Endothelial cell of umbilical vein (primary cell): ENCODE data around the gene PARP12. TPM values are rescaled to one million over a fixed set of nuclear protein-coding genes. Genes with fewer than 3 reads are reported as not detected.

ENCODE experiments used
- BruUV-seq: library from RNA; stranded (reverse); fragments of 400-500 nt; replicated peaks from 2 replicates; lab custom pipeline; 2021; lab: Mats Ljungman, UMichigan
- CTCF ChIA-PET: fragments of 300-600, 350-600 bp; sonication (Branson Sonifier 250); formaldehyde crosslinking; loops from one replicate; lab custom pipeline; 2021; ENCODE audit warnings: antibody characterized with exemption, inconsistent platforms; lab: Charles Lee
- POLR2A ChIA-PET: fragments of 300-600, 350-600 bp; sonication (Branson Sonifier 250); formaldehyde crosslinking; loops from one replicate; lab custom pipeline; 2021; ENCODE audit warnings: antibody characterized with exemption, inconsistent platforms; lab: Charles Lee
- DNase-seq: peaks from one replicate; pipeline ENCODE4 v3.0.0-alpha.2; 2011; ENCODE audit warnings: low read depth, low spot score
- FAIRE-seq: peaks from 2 replicates; lab custom pipeline; 2011; peaks lifted over from hg19 to GRCh38; lab: Jason Lieb, UNC
- H2AFZ ChIP-seq: 2 replicates; pipeline ENCODE4 v1.6.0; 2012; ENCODE audit warnings: low read depth, low read length, control low read depth, inconsistent platforms
- H3K27ac ChIP-seq: 2 replicates; pipeline ENCODE4 v1.5.1; 2011; ENCODE audit warnings: low read depth, mild to moderate bottlenecking, control low read depth, low read length, moderate library complexity; ENCODE audit not compliant: insufficient read depth
- H3K27me3 ChIP-seq, 2 experiments: 2 replicates each; pipeline versions ENCODE4 v1.6.0 to v1.6.1; 2011; ENCODE audit warnings: low read length in 2 of 2, mixed read lengths in 1 of 2; ENCODE audit not compliant: control insufficient read depth in 2 of 2, insufficient read depth in 2 of 2
- H3K36me3 ChIP-seq, 2 experiments: 2 replicates in 1 of 2; 3 replicates in 1 of 2; pipeline ENCODE4 v1.5.1; 2011; ENCODE audit warnings: low read length in 2 of 2, mild to moderate bottlenecking in 1 of 2, moderate library complexity in 1 of 2; ENCODE audit not compliant: control insufficient read depth in 2 of 2, insufficient read depth in 2 of 2; ENCODE audit errors: extremely low read depth in 1 of 2
- H3K4me1 ChIP-seq: 3 replicates; pipeline ENCODE4 v1.5.1; 2011; ENCODE audit warnings: mild to moderate bottlenecking, low read length; ENCODE audit not compliant: control insufficient read depth, insufficient read depth; ENCODE audit errors: extremely low read depth
- H3K4me2 ChIP-seq: 2 replicates; pipeline ENCODE4 v1.6.1; 2011; ENCODE audit warnings: low read length, control low read depth, mixed read lengths; ENCODE audit not compliant: insufficient read depth
- H3K4me3 ChIP-seq, 3 experiments: fragments of 200-600 bp in 1 of 3; sonication (generic), shearing (Covaris generic) in 1 of 3; replicated peaks in 1 of 3; 2 replicates each; pipeline ENCODE4 v1.5.1; 2011 to 2016; ENCODE audit warnings: control low read depth in 3 of 3, low read length in 3 of 3, mild to moderate bottlenecking in 2 of 3, inconsistent platforms in 1 of 3, low read depth in 1 of 3, moderate library complexity in 1 of 3; ENCODE audit not compliant: insufficient read depth in 1 of 3
- H3K79me2 ChIP-seq: 2 replicates; pipeline ENCODE4 v1.6.0; 2012; ENCODE audit warnings: low read length, inconsistent platforms; ENCODE audit not compliant: control insufficient read depth, insufficient read depth
- H3K9ac ChIP-seq: replicated peaks from 2 replicates; pipeline ENCODE3; 2011; ENCODE audit warnings: low read length, control low read depth; ENCODE audit not compliant: insufficient read depth; ENCODE audit errors: extremely low read depth
- H3K9me1 ChIP-seq: replicated peaks from 3 replicates; pipeline ENCODE4 v1.6.0; 2011; ENCODE audit warnings: mild to moderate bottlenecking, low read length; ENCODE audit not compliant: control insufficient read depth, insufficient read depth; ENCODE audit errors: extremely low read depth
- H3K9me3 ChIP-seq: replicated peaks from 2 replicates; pipeline ENCODE4 v1.5.1; 2012; ENCODE audit warnings: low read length, inconsistent platforms; ENCODE audit not compliant: control insufficient read depth, insufficient read depth
- H4K20me1 ChIP-seq: replicated peaks from 2 replicates; pipeline ENCODE3; 2011; ENCODE audit warnings: mild to moderate bottlenecking, low read length; ENCODE audit not compliant: control insufficient read depth, insufficient read depth; ENCODE audit errors: extremely low read depth
- EZH2 ChIP-seq: IDR thresholded peaks from 2 replicates; pipeline ENCODE4 v1.6.1; 2012; ENCODE audit warnings: borderline replicate concordance, low read depth, mild to moderate bottlenecking, moderate library complexity, low read length, inconsistent platforms; ENCODE audit not compliant: severe bottlenecking
- FOS ChIP-seq: IDR thresholded peaks from 2 replicates; pipeline ENCODE4 v1.6.1; 2011; ENCODE audit warnings: mild to moderate bottlenecking, low read length, moderate library complexity, borderline replicate concordance; ENCODE audit not compliant: insufficient read depth
- GATA2 ChIP-seq: IDR thresholded peaks from 2 replicates; pipeline ENCODE4 v1.7.0; 2011; ENCODE audit warnings: low read depth, mild to moderate bottlenecking, moderate library complexity, mixed read lengths, low read length; ENCODE audit not compliant: insufficient read length, insufficient read depth
- MYC ChIP-seq: IDR thresholded peaks from one replicate; pipeline ENCODE4 v1.6.1; 2011; ENCODE audit warnings: mild to moderate bottlenecking, low read depth, low read length
- POLR2A ChIP-seq: IDR thresholded peaks from 2 replicates; pipeline ENCODE4 v1.6.1; 2012; ENCODE audit warnings: low read depth, mild to moderate bottlenecking, control low read depth, low read length
- POLR2AphosphoS5 ChIP-seq: IDR thresholded peaks from 2 replicates; pipeline ENCODE4 v1.6.1; 2012; ENCODE audit warnings: low read depth, mild to moderate bottlenecking, control low read depth, low read length, moderate library complexity; ENCODE audit not compliant: insufficient read depth
- dilution Hi-C: fragments of 300-500 bp; cut with MboI; formaldehyde crosslinking; loops from one replicate; pipeline ENCODE4 v1.15.0; 2019; ENCODE audit warnings: low sequenced_read_pairs; ENCODE audit not compliant: extremely low pct_ligation_motif_present
- intact Hi-C: fragments of 100-400 bp; cut with micrococcal nuclease; formaldehyde crosslinking; loops from one replicate; pipeline ENCODE4 v1.10.0; 2022
- polyA plus RNA-seq, 4 experiments: library from polyadenylated mRNA; depleted of rRNA in 3 of 4; stranded (reverse) in 3 of 4; unstranded in 1 of 4; fragments of >200 nt; gene quantifications; 2 replicates each; pipeline versions ENCODE4 v1.2.1 to v1.2.3, GENCODE V29; 2011 to 2012; ENCODE audit warnings: missing spikeins in 1 of 4
- total RNA-seq: library from RNA; stranded (reverse); gene quantifications from 2 replicates; pipeline ENCODE4 v1.2.3, GENCODE V29; 2021
- TF ChIP-seq, protein P1 (sequence below): IDR thresholded peaks from 2 replicates; pipeline ENCODE4 v1.6.1; 2011; ENCODE audit not compliant: insufficient read depth, insufficient read length
- TF ChIP-seq, protein P2 (sequence below), 2 donors: IDR thresholded peaks; 1 replicate in 1 of 2; 2 replicates in 1 of 2; pipeline ENCODE4 v1.5.1; 2011; ENCODE audit warnings: low read length in 2 of 2, mild to moderate bottlenecking in 2 of 2, moderate library complexity in 2 of 2, control low read depth in 1 of 2, inconsistent platforms in 1 of 2, low read depth in 1 of 2; ENCODE audit not compliant: insufficient read depth in 1 of 2; ENCODE audit errors: extremely low read depth in 1 of 2

The PARP12 gene
- total and polyA plus RNA-seq, 2 donors (not counting 3 experiments of a cell fraction or from before 2014, with no cell fraction given): 65.4 to 83.2 TPM

DNA sequence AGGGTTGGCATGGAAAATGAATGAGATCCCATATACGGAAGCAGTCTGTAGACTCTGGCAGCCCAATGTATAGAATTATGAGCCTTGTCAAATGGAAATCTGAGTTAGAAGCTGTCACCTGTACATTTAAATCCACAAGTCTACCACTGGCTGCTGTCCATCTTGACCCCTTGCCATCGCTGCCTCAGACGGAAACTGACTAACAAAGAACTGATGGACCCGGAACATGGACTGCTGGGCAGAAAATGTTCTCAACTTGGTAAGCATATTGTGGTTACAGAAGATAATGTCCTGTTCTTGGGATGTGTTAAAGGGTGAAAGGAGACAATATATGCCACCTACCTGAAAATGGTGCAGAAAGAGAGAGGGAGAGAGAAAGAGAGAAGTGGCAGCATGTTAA is 37.5 kb downstream of the PARP12 start:
- H3K79me2 ChIP-seq: no peaks in the 10 kb centered on the region
- no peaks in the 10 kb centered on the region for H3K9me3 ChIP-seq
- BruUV-seq: no TSS peak
- H3K4me2 ChIP-seq: no peak overlapping the region
- H3K4me1 ChIP-seq: peaks cover 8% of the 10 kb centered on the region
- intact Hi-C loops: no loop called here
- no peak for DNase-seq
- no peak overlapping the region for H3K9ac ChIP-seq
- H3K27me3 ChIP-seq: no peaks in the 10 kb centered on the region
- ChIA-PET POLR2A (no interaction called here), CTCF (interaction anchor here (1.1 kb wide), 1 partner anchor 16 kb away, joined by 3 read pairs; no protein-coding TSS in a partner anchor)
- no peaks in the 10 kb centered on the region for H4K20me1 ChIP-seq
- no peak for TF ChIP-seq GATA2
- no peak for TF ChIP-seq POLR2A
- no peaks in the 10 kb centered on the region for H3K9me1 ChIP-seq
- dilution Hi-C loops: no loop called here
- no peak overlapping the region for H2AFZ ChIP-seq
- H3K27ac ChIP-seq: no peak overlapping the region
- H3K4me3 ChIP-seq: no peak overlapping the region
- FAIRE-seq: no peak
- H3K36me3 ChIP-seq: peaks cover 17 to 26% of the 10 kb centered on the region in 2 experiments

DNA sequence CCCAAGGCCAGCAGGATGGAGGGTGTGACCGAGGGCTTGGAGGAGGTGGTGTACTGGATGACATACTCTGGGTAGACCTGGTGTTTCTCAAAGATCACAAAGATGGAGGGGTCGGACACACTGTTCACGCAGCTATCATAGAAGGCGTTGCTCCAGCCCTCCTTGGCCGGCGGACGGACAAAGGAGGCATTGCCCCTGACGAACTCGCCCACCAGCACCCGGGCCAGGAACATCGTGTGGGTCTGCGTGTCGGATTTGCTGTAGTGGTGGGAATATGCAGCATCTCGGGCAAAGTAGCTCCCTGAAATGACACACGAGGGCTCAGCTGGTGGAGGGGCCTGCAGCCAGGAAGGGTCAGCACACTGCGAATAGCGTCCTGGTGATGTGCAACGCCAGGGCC is 38.2 kb downstream of the PARP12 start:
- TF ChIP-seq, protein P1, sequence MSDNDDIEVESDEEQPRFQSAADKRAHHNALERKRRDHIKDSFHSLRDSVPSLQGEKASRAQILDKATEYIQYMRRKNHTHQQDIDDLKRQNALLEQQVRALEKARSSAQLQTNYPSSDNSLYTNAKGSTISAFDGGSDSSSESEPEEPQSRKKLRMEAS: no peak
- no peak for TF ChIP-seq GATA2
- TF ChIP-seq, protein P2, sequence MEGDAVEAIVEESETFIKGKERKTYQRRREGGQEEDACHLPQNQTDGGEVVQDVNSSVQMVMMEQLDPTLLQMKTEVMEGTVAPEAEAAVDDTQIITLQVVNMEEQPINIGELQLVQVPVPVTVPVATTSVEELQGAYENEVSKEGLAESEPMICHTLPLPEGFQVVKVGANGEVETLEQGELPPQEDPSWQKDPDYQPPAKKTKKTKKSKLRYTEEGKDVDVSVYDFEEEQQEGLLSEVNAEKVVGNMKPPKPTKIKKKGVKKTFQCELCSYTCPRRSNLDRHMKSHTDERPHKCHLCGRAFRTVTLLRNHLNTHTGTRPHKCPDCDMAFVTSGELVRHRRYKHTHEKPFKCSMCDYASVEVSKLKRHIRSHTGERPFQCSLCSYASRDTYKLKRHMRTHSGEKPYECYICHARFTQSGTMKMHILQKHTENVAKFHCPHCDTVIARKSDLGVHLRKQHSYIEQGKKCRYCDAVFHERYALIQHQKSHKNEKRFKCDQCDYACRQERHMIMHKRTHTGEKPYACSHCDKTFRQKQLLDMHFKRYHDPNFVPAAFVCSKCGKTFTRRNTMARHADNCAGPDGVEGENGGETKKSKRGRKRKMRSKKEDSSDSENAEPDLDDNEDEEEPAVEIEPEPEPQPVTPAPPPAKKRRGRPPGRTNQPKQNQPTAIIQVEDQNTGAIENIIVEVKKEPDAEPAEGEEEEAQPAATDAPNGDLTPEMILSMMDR (IDR thresholded peaks at IDR 0.05; ENCODE audit: extremely low read depth in 1 of 2, insufficient read depth in 1 of 2, low read depth in 1 of 2, low read length in 2 of 2): no peak
- no peak for TF ChIP-seq POLR2AphosphoS5
- TF ChIP-seq POLR2A: no peak
- TF ChIP-seq EZH2: no peak
- TF ChIP-seq FOS: no peak
- TF ChIP-seq MYC: no peak
- H3K27me3 ChIP-seq: no peaks in the 10 kb centered on the region
- H3K9me1 ChIP-seq: no peaks in the 10 kb centered on the region
- peaks cover 17 to 26% of the 10 kb centered on the region in 2 experiments for H3K36me3 ChIP-seq
- H3K27ac ChIP-seq: no peak overlapping the region
- ChIA-PET CTCF (no interaction called here), POLR2A (no interaction called here)
- H3K4me3 ChIP-seq: no peak overlapping the region
- peaks cover 8% of the 10 kb centered on the region for H3K4me1 ChIP-seq
- no peaks in the 10 kb centered on the region for H4K20me1 ChIP-seq
- H3K9ac ChIP-seq: no peak overlapping the region
- DNase-seq (no peak), FAIRE-seq (no peak)
- no peak overlapping the region for H3K4me2 ChIP-seq
- no peaks in the 10 kb centered on the region for H3K79me2 ChIP-seq
- no peaks in the 10 kb centered on the region for H3K9me3 ChIP-seq
- H2AFZ ChIP-seq: no peak overlapping the region
- no TSS peak for BruUV-seq
- dilution Hi-C loops (loop anchor here (25.0 kb wide), 1 partner anchor 412 kb away; no protein-coding TSS in a partner anchor), intact Hi-C loops (no loop called here)
